HG03097 (cell line): ENCODE results near the gene CMTM1.

Source experiments
- ATAC-seq: cut with Tn5 transposase; IDR thresholded peaks from one replicate; pipeline ENCODE4 v1.9.1; 2021; ENCODE audit not compliant: unreplicated experiment, low FRiP score

Gene CMTM1

DNA sequence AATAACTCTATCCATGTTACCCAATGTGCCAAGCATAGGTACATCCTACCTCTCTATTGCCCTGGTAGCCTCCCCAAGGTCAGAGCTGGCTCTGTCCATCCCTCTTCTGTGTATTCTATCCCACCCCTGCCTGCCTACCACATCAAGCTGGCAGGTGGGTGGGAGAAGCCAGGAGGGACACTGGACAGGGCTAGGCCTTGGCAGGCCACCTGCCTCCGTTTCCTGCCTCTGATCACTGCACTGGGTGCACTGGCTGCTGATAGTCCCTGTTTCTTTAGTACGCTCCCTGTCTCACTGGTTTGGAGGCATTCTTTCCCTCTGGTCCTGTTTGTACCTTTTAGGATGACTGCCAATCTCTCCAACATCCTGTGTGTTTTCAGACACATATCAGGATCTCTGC is 29.0 kb upstream of the CMTM1 start:
- no peak for ATAC-seq

DNA sequence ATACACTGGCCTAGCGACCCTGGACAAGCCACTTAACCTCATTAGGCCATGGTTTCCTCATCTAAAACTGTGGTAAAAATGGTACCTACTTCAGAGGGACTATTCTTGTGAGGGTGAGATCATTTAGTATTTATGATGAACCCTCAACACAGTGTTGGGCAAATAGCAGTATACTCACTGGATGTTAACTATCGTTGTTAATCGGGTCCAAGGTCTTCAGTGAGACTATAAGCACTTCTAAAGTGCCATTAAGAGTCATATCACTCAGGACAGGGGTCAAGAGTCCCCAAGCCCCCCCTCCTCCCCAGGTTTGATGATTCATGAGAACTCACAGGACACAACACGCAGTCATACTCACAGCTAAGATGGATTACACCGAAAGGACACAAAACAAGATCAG is 27.3 kb upstream of the CMTM1 start:
- ATAC-seq, result no peak

DNA sequence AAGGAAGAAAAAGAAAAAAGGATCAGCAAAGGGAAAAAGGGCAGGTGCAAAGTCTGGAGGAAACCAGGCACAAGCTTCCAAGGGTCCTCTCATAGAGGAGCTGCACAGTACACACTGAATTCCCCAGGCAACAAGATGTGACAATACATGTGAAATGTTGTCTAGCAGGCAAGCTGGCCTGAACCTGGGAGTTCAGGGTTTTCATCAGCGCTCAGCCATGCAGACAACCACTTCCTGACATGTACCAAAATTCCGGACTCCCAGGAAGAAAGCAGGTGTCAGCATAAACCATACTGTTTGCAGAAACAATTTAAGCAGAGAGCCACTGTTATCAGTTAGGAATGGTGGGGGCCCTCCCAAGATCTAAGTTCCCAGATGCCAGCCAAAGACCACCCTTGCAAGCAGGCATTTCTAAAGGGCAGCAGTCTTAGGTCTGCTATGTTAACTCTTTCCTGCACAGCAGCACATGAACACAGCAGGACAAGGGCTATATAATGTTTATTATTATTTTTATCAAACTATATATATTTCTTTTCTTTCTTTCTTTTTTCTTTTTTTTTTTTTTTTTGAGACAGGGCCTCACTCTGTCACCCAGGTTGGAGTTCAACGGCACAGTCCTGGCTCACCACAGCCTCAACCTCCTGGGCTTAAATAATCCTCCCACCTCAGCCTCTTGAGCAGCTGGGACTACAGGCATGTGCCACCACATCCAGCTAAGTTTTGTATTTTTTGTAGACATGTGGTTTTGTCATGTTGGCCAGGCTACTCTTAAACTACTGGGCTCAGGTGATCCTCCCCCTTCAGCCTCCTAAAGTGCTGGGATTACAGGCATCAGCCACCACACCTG is 26.4 kb upstream of the CMTM1 start:
- peak; percentile 66 for ATAC-seq

DNA sequence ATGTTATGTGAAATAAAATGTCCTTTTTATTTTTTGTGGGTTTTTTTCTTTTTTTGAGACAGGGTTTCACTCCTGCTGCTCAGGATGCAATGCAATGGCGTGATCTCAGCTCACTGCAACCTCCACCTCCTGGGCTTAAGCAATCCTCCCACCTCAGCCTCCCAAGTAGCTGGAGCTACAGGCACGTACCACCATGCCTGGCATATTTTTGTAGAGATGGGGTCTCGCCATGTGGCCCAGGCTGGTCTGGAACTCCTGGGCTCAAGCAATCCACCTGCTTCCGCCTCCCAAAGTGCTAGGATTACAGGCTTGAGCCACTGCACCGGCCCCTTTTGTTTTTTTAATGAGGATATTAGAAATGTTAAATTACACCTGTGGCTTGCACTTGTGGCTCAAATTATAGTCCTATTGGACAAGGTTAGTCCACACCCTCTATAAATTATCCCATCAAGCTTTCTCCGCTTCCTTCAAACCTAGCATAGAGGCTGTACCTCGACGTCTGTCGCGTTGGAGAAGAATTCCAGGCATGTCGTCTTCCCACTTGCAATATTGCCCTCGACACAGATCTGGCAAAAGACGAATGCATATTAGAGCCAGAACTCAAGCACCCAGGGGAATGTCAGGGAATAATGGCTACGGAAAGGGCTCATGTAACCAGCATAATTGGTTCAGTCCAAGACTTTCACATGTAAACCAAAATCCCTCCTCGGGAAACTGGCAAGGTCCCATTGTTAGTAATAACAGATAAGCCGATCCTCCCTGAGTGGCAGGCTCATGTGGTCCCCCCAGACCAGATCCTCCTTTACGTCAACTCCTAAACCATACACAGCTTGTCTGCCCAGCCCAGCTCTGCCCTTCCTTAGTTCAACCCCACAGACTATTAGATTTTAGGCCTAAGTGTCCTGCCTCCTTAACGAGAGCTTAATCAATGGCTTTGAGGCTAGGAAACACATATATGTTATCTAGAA is 24.6 kb upstream of the CMTM1 start:
- no peak for ATAC-seq

DNA sequence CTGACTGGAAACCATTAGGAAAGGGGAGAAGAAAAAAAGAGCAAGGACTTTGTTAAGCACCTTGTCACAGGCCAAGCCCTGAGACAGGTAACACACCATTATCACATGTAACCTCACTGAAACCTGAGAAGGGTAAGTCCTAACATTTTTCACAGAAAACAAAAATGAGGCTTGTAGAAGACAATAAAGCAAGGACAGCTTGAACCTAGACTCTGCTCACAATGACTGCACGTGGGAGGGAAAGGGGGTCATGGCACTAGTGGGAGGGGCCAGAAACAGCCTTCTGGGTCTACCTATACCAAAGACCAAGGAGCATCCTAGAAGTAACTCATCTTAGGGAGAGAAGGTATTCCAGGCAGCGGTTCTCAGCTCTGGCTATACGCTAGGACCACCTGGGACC is 23.8 kb upstream of the CMTM1 start:
- no peak for ATAC-seq

DNA sequence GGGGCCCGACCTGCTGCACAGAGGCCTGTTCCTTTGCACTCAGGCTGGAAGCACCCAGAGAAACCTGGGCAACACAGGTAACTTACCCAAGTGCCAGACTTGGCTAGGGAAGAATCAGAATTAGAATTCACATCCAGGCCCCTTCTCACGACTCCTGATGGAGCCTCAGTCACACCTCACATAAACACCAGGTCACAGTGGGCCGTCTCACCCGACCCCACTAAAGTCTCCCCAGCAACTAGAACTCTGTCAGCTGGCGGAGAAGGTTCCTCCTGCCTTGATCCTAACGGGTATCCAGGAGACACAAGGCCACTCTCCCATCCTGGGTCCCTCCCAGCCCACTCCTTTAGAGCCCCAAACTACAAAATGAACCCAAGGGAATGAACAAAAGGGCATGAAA is 22.7 kb upstream of the CMTM1 start:
- ATAC-seq, result no peak

DNA sequence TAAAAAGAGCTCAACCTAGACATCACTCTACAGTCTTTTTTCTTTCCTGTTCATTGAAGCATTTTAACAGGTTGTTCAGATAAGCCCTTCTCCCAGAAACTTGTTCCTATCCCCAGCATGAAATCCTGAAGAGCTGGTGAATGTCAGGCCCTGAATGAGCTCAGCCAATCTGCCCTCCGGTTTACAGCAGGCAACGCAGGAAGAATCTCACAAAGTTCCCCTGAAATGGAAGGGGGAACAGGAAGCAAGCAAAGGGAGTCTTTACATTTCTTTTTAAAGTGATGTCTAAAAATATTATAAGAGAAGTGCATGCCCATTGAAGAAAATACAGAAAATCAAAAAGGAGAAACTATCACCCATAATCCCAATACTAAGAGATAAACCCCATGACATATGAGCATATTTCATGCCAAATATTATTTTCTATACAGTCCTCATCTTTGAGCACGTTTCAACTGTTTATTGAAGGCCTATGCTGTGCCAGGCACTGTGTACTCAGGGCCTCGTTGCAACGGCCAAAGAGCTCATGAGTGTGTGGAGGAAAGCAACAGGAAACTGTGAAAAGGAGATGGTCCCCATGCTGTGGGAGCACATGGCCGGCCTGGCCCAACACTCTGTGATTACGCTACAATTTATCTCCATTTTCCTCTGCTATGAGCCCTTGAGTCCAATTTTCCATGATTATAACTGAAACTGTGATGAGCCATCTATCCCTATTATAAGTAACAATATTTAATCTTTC is 22.1 kb upstream of the CMTM1 start:
- ATAC-seq, result no peak

DNA sequence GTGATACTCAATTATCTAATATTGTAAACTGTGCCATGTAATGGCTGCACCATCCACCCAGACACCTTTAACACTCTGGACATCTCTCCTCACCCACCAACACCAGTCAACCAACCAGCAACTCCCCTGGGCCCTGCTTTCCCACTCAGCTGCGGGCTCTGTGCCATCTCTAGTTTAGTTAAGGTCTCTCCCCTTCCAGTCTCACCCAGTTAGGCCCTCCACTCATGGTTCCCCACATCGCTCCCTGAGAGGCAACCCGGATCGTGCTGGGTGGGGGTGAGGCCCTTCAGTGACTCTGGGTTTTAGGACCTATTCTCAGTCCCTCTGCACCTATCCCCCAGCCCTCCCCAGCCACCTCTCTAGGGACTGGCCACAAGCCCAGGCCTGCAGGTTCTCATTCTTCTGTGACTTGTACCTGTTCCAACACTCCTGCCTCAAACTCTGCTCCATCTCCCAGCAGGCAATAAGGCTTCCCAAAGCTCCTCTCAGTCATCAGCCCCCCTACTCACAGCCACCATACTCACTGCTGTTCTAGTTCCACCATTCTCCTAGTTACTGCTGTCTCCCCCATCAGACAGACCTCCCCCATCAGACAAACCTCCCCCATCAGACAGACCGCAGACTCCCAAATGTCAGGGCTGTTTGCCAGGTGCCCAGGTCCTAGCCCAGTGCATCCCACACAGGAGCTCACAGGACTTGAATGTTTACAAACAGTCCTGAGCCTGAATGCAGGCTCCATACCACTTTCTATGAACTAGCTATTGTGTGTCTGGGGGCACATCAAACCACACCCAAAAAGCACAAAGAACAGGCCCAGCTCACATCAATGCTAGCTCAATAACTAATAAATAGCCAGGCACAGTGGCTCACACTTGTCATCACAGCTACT is 18.9 kb upstream of the CMTM1 start:
- ATAC-seq, result no peak

DNA sequence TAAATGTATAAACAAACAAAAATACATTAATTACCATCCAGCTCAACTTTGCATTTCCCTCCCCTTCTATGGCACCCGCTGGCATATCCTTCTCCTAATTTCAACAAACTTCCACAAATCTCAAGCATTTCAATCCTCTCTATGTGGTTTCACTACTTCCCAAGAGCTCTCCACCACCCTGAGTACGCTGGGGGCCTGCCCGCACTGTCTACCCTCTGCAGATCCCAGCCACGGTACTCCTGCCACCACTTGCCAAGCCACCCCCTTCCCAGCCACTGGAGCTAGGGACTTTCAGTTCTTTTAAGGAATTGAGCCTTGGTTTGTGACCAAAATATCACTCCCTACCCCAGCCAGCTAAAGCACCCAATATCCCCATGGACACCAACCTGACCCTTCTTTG is 18.2 kb upstream of the CMTM1 start:
- no peak for ATAC-seq

DNA sequence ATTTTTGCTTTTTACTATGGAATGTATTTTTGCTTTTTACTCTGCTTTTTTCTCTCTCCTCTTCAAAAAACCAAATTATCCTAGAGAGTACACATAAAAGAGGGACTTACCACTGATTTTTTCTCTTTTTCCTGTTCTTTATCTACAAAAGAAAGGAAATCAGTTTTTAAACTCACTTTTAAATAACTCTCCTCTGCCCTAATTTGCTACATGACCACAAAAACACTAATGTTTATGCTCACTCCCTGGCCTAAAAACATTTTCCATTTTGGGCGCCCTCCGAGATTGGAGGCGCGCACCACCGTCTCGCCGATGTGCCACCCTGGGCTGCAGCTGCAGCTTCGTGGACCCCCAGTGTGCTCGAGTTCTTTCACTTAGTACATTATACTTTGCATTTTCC is 17.4 kb upstream of the CMTM1 start:
- no peak for ATAC-seq

DNA sequence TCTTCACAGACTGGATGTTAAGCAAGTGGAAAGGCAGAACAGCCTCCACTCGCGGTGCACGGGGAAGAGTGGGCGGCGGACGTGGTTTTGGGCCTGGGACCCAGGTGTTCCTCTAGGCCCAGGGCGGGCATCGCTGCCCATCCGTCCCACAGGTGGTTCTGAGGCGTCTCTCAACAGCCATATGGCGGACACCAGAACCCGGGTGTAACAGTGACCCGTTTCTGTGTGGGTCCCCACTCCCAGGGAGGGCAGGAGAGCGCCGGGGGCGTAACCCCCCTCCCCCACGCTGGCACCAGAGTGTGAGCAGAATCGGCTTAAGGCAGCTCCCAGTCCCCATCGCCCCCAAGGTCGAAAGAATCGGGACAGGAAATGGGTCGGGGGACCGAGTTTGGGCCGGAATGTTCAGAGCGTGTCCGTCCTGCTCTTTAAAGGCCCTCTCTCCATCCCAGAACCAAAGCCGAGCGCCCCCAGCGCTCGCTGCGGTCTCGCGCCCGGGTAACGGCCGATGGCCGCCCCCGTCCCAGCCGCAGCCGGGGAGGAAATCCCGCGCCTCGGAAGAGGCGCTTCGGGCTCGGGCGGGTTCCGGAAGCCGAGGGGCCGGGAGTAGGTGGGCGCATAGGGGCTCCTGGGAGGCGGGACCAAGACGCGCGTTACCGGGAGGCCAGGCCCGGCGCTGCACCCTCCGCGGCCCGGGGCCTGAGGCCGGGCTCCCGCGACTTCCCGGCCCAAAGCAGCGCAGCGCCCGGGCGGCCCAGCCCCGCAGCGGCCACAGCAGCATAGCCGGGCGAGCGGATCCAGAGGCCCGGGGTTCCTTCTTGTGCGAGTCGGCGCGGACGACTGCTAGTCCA is 16.7 kb upstream of the CMTM1 start, which contains the start of gene TK2:
TK2 (minus strand) TSS at position 839 of the 848 bp plus-strand sequence; CDS start at position 778, 61 bp downstream.
- no peak for ATAC-seq

DNA sequence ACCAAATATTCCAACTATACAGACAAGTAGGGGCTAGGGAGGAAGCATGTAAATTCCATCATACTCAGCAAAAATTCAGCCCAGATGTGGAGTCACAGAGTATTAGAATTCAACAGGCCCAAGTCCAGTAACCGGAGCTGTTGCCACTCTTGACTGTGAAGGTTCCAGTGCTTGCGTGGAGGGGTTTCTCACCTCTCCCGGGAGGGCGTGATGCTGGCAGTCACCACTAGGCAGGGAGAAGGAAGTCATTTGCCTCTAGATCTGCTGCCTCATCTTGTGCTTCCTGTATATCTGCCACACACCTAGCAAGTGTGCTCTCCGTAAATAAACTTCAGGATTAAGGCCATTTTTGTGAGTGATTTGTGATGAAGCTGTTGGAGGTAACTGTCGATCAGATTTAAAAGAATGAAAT is 14.9 kb upstream of the CMTM1 start:
- ATAC-seq, result no peak

DNA sequence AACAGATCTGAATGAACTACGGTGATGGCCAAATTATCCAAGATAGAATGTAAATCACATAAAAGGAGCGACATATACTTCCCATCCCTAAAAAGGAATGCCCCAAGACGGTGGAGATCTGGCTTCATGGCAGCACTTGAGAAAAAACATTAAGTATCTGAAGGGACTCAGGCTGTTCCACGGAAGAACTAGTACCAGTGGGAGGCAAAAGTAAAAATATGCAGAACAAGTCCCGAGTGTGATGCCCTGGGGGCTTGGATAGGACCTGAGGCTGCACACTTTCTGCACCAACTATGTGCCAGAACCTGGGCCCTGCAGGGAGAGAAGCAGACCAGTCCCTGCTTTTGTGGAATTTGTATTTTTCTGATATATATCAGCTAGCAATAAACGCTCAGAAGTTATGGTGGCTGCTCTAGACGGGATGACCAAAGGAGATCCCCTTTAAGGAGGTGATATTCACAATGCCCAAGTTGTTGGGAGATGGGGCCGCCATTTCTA is 14.4 kb upstream of the CMTM1 start:
- ATAC-seq, result no peak

DNA sequence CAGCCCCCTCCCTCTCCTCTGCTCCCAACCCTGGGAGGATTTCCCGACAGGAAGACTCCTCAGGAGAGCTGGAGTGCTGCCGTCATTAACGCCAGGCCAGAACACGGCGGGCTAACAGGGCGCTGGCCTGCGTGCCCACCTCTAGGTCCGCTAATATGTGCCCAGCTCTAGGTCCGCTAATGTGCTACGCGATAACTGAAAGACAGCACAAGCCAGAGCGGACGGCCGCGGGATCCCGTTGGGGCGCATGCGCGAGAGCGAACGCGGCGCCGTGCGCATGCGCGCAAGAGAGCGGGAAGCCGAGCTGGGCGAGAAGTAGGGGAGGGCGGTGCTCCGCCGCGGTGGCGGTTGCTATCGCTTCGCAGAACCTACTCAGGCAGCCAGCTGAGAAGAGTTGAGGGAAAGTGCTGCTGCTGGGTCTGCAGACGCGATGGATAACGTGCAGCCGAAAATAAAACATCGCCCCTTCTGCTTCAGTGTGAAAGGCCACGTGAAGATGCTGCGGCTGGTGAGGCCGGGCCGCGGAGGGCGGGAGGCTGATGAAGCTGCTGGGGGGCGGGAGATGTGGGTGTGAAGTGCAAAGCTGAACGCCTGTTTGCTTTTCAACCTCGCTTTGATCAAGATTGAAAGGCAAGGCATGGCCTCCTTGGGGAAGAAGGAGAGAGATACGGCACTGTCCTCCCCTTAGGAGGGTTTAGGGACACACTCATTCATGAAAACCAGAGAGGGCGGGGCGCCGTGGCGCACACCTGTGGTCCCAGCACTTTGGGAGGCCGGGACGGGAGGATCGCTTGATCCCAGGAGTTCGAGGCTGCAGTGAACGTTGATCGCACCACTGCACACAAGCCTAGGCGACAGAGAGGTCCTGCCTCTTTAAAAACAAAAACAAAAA is 13.7 kb upstream of the CMTM1 start, which contains the start of gene CKLF:
CKLF (plus strand) TSS at position 291 of the 892 bp plus-strand sequence; CDS start at position 431, 140 bp downstream.
- peak; percentile 83 for ATAC-seq

DNA sequence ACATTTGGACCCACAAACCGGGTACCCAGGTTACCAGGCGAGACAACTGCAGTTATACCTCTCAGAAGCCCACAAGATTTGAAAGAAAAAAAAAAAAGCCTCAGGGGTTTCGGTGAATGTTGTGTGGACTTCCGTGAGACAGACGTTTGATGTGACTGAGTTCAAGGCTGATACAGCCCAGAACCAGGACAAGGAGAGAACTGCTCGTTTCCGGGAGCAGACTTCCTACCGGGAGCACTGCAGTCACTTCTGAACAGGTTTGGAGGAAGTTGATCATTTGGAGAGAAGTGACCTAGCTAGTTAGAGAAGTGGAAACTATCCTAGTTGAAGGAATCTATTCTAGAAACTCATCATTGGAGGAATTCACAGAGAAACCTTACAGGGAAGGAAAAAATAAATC is 13.0 kb upstream of the CMTM1 start:
- ATAC-seq, result no peak

DNA sequence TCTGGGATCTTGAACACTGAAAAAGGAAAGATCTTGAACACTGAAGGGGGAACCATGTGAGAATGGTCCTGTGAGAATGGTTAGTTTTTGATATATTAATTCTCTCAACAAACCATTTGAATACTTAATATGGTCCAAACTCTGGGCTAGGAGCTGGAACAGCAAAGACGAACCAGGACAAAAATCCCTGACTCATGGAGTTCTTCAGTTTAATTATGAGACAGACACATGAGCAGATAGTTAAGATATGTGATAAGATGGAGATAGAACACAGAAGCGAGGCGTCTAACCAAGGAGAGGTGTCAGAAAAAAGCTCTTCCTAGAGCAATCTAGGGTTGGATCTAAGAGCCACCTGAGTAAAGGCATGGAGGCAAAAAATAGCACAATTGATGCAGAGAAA is 12.2 kb upstream of the CMTM1 start:
- no peak for ATAC-seq

DNA sequence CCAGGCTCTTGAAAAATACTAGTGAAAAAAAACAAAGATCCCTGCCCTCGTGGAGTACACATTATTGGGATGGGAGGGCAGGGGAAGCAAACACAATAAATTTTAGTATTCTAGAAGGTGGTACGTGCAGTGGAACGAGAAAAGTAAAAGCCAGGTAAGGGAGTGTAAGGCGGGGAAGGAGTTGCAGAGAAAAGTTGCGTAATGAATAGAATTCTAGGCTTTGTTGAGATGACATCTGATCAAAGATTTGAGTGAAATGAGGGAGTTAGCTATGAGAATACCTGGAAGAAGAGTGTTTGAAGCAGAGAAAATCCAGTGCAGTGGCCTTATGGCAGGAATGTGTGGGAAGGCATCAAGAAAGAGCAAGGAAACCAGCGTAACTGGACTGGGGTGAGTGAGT is 11.7 kb upstream of the CMTM1 start:
- ATAC-seq, result no peak

DNA sequence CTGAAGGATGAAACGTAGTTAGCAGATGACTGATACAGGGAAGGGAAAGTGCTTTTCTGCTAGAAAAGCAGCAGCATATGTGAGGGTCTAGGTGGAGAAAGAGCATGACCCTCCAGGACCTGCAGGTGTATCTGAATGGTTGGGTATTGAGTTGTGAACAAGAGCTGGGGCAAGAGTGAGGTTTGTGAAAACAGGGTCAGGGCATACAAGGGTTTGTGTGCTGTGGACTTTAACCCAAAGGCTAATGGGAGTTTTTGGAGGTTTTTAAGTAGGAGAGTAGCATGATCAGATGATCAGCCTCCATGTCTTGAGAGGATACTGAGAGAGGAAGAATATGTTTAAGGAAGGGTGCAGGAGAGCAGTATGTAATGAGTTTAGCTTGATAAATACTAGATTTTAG is 6.1 kb upstream of the CMTM1 start:
- no peak for ATAC-seq
